Tibial nerve (tissue), 4 donors: Measurements from ENCODE around the gene TPK1. TPM values are rescaled to one million over a fixed set of nuclear protein-coding genes. Genes with fewer than 3 reads are reported as not detected.

Source experiments
- DNase-seq, 2 donors: peaks; one replicate each; pipeline ENCODE4 v3.0.0-alpha.2; 2019; ENCODE audit warnings: low spot score in 2 of 2
- H3K27ac ChIP-seq, 4 donors: fragments of 200-600 bp; sonication (generic) in 3 of 4; one replicate each; pipeline ENCODE4 v1.5.1; 2017 to 2019; ENCODE audit warnings: mild to moderate bottlenecking in 1 of 4
- H3K27me3 ChIP-seq, 2 donors: fragments of 200-600 bp; sonication (generic) in 1 of 2; one replicate each; pipeline versions ENCODE4 v1.5.1 to v1.6.0; 2017 to 2019
- H3K36me3 ChIP-seq, 3 donors: fragments of 200-600 bp; sonication (generic); one replicate each; pipeline ENCODE4 v1.5.1; 2018 to 2019
- H3K4me1 ChIP-seq, 4 donors: fragments of 200-600 bp; sonication (generic) in 3 of 4; one replicate each; pipeline ENCODE4 v1.5.1; 2017 to 2019
- H3K4me3 ChIP-seq, 4 donors: fragments of 200-600 bp; sonication (generic) in 3 of 4; one replicate each; pipeline ENCODE4 v1.5.1; 2017 to 2019; ENCODE audit warnings: mild to moderate bottlenecking in 1 of 4, moderate library complexity in 1 of 4
- H3K9me3 ChIP-seq, 4 donors: fragments of 200-600 bp; sonication (generic) in 3 of 4; one replicate each; pipeline ENCODE4 v1.5.1; 2017 to 2019
- CTCF ChIP-seq, 5 experiments: fragments of 200-600 bp in 3 of 5; fragments of 450-650 bp in 2 of 5; sonication (generic) in 3 of 5; IDR thresholded peaks; one replicate each; pipeline ENCODE4 v1.5.1; 2016 to 2019; ENCODE audit warnings: antibody characterized with exemption in 5 of 5, mild to moderate bottlenecking in 3 of 5, moderate library complexity in 2 of 5
- EP300 ChIP-seq, 2 donors: sonication (generic); formaldehyde crosslinking; IDR thresholded peaks; one replicate each; pipeline ENCODE4 v1.6.1; 2017; ENCODE audit warnings: antibody characterized with exemption in 2 of 2, mild to moderate bottlenecking in 1 of 2
- POLR2A ChIP-seq, 2 donors: fragments of 450-650 bp; IDR thresholded peaks; one replicate each; pipeline ENCODE4 v1.6.1; 2017; ENCODE audit warnings: antibody characterized with exemption in 2 of 2, mild to moderate bottlenecking in 2 of 2, moderate library complexity in 2 of 2
- WGBS, 2 donors: methylation state at CpG; one replicate each; pipeline ENCODE4 v1.1.5; 2018; 5-methylcytosine and 5-hydroxymethylcytosine counted together
- total RNA-seq, 4 donors: library from RNA; depleted of rRNA; stranded (reverse); fragments of >200 nt; gene quantifications; one replicate each; pipeline ENCODE4 v1.1.0, GENCODE V29; 2016

TPK1 gene
- total RNA-seq, 4 donors from 2014 or later = 4.5 to 18.8 (median 8.3) TPM

GRCh38 chr7:144650439-144650838 lies 185.4 kb downstream of the TPK1 start:
- H3K9me3 ChIP-seq = peaks cover 0 to 9% (median 0%) of the 10 kb centered on the region in 4 donors
- no peaks in the 10 kb centered on the region for H3K4me1 ChIP-seq
- WGBS, 2 donors = 92 to 95% methylated on average over 9 to 24 of the region's 24 CpGs
- H3K27ac ChIP-seq = no peak overlapping the region
- H3K36me3 ChIP-seq = peaks cover 0 to 26% (median 0%) of the 10 kb centered on the region in 3 donors
- no peak overlapping the region for H3K4me3 ChIP-seq
- DNase-seq = no peak
- TF ChIP-seq POLR2A (IDR thresholded peaks at IDR 0.05) (no peak), EP300 (IDR thresholded peaks at IDR 0.05) (no peak), CTCF (IDR thresholded peaks at IDR 0.05) (no peak)
- H3K27me3 ChIP-seq = no peaks in the 10 kb centered on the region

- Histone ChIP-seq H3K27me3 (no peaks in the 10 kb centered on the region), H3K4me1 (no peaks in the 10 kb centered on the region), H3K36me3 (peaks cover 0 to 26% (median 0%) of the 10 kb centered on the region in 3 donors), H3K27ac (no peak overlapping the region), H3K9me3 (peaks cover 0 to 9% (median 0%) of the 10 kb centered on the region in 4 donors), H3K4me3 (no peak overlapping the region)
- TF ChIP-seq CTCF (IDR thresholded peaks at IDR 0.05) (no peak), EP300 (IDR thresholded peaks at IDR 0.05) (no peak), POLR2A (IDR thresholded peaks at IDR 0.05) (no peak)
- 81 to 87% methylated on average over 2 of the region's 2 CpGs for WGBS, 2 donors
- DNase-seq = no peak
Measured at GRCh38 chr7:144649120-144649519, 186.7 kb downstream of the TPK1 start.

- Histone ChIP-seq H3K4me3 (no peak overlapping the region), H3K36me3 (peaks cover 0 to 5% (median 0%) of the 10 kb centered on the region in 3 donors), H3K4me1 (no peaks in the 10 kb centered on the region), H3K9me3 (no peaks in the 10 kb centered on the region), H3K27me3 (no peaks in the 10 kb centered on the region), H3K27ac (no peak overlapping the region)
- TF ChIP-seq EP300 (IDR thresholded peaks at IDR 0.05) (no peak), POLR2A (IDR thresholded peaks at IDR 0.05) (no peak), CTCF (IDR thresholded peaks at IDR 0.05) (no peak)
- no peak for DNase-seq
- WGBS, 2 donors = 60 to 68% methylated on average over 4 of the region's 4 CpGs
Measured at GRCh38 chr7:144641389-144642044, 194.3 kb downstream of the TPK1 start.

- TF ChIP-seq CTCF (IDR thresholded peaks at IDR 0.05) (no peak), POLR2A (IDR thresholded peaks at IDR 0.05) (no peak), EP300 (IDR thresholded peaks at IDR 0.05) (no peak)
- Histone ChIP-seq H3K4me3 (no peak overlapping the region), H3K27me3 (no peaks in the 10 kb centered on the region), H3K4me1 (no peaks in the 10 kb centered on the region), H3K9me3 (no peaks in the 10 kb centered on the region), H3K36me3 (no peaks in the 10 kb centered on the region), H3K27ac (no peak overlapping the region)
- WGBS, 2 donors = 84 to 87% methylated on average over 2 of the region's 2 CpGs
- no peak for DNase-seq
Measured at GRCh38 chr7:144632724-144633123, 203.1 kb downstream of the TPK1 start.

- H3K27ac ChIP-seq = no peak overlapping the region
- H3K27me3 ChIP-seq = no peaks in the 10 kb centered on the region
- no peaks in the 10 kb centered on the region for H3K9me3 ChIP-seq
- DNase-seq = no peak
- no peak overlapping the region for H3K4me3 ChIP-seq
- H3K36me3 ChIP-seq = no peaks in the 10 kb centered on the region
- TF ChIP-seq EP300 (IDR thresholded peaks at IDR 0.05) (no peak), POLR2A (IDR thresholded peaks at IDR 0.05) (no peak), CTCF (IDR thresholded peaks at IDR 0.05) (no peak)
- H3K4me1 ChIP-seq = no peaks in the 10 kb centered on the region
Measured at GRCh38 chr7:144629598-144629997, 206.3 kb downstream of the TPK1 start.
